HG03354 (cell line): Measurements from ENCODE around the gene PRDM16.

Source experiments
- ATAC-seq: cut with Tn5 transposase; IDR thresholded peaks from one replicate; pipeline ENCODE4 v1.9.1; 2021; ENCODE audit warnings: mild to moderate bottlenecking; ENCODE audit not compliant: unreplicated experiment, poor library complexity, severe bottlenecking

PRDM16 gene

GRCh38 chr1:3349161-3349967, 280.4 kb downstream of the PRDM16 start:
- ATAC-seq: no peak

GRCh38 chr1:3349968-3350299, 280.9 kb downstream of the PRDM16 start:
- ATAC-seq: no peak

- no peak for ATAC-seq
Observed at GRCh38 chr1:3350506-3351261, 281.7 kb downstream of the PRDM16 start.

GRCh38 chr1:3351449-3352298, 282.7 kb downstream of the PRDM16 start:
- ATAC-seq: no peak

GRCh38 chr1:3352299-3352951, 283.4 kb downstream of the PRDM16 start:
- ATAC-seq: no peak

GRCh38 chr1:3352952-3353331, 283.9 kb downstream of the PRDM16 start:
- no peak for ATAC-seq

- no peak for ATAC-seq
Observed at GRCh38 chr1:3353876-3354275, 284.9 kb downstream of the PRDM16 start.

- no peak for ATAC-seq
Observed at GRCh38 chr1:3355089-3355488, 286.1 kb downstream of the PRDM16 start.

GRCh38 chr1:3355894-3356826, 287.2 kb downstream of the PRDM16 start:
- no peak for ATAC-seq

GRCh38 chr1:3356827-3357460, 287.9 kb downstream of the PRDM16 start:
- ATAC-seq: no peak

- ATAC-seq: no peak
Observed at GRCh38 chr1:3357526-3358297, 288.7 kb downstream of the PRDM16 start.

- no peak for ATAC-seq
Observed at GRCh38 chr1:3359351-3359750, 290.3 kb downstream of the PRDM16 start.

- no peak for ATAC-seq
Observed at GRCh38 chr1:3359756-3360440, 290.9 kb downstream of the PRDM16 start.

GRCh38 chr1:3360646-3361257, 291.7 kb downstream of the PRDM16 start:
- no peak for ATAC-seq

GRCh38 chr1:3363023-3363422, 294.0 kb downstream of the PRDM16 start:
- no peak for ATAC-seq

GRCh38 chr1:3363756-3364155, 294.8 kb downstream of the PRDM16 start:
- ATAC-seq: no peak

GRCh38 chr1:3364551-3364950, 295.5 kb downstream of the PRDM16 start:
- ATAC-seq: no peak
